Measurements from ENCODE around the gene SLC37A2.

SLC37A2 gene

DNA sequence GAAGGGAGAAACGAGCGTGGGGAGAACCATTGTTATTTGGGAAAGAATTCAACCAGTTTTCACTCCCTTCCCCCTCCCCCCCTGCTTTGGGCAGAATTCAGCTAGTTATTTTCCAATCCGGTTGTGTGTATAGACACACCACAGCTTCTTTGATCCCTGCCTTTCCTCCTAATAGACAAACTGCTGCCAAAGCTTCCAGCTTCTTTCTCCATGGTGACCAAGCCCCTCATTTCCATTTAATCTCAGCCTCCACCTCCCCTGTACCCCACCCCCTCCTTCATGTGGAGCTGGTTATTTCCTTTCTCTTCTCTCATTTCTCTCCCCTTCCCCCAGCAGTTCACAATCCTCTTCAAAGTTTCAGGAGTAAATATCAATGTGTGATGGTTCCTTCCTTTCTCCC lies 76.7 kb downstream of the SLC37A2 start:
- FAIRE-seq = no peak
- DNase-seq (ENCODE audit: extremely low spot score, insufficient read length, low read depth) = no peak

All from GM18507 (cell line).